SK-N-SH (cell line): Measurements from ENCODE around the gene LIPG. TPM values are rescaled to one million over a fixed set of nuclear protein-coding genes. Genes with fewer than 3 reads are reported as not detected.

ENCODE experiments used
- CTCF ChIA-PET: fragments of 300-600, 350-600 bp; formaldehyde crosslinking; extraction: SDS; loops from one replicate; lab custom pipeline; 2021; lab: Yijun Ruan, JAX
- POLR2A ChIA-PET: fragments of 350-600 bp; sonication (Branson Sonifier 250); formaldehyde crosslinking; extraction: SDS; loops from one replicate; lab custom pipeline; 2020; ENCODE audit warnings: antibody characterized with exemption, inconsistent platforms; lab: Yijun Ruan, JAX
- DNase-seq: peaks from one replicate; pipeline ENCODE4 v3.0.0; 2012
- H2AFZ ChIP-seq: fragments of 200-600 bp; sonication (generic); 2 replicates; pipeline ENCODE4 v1.8.1; 2016; ENCODE audit warnings: antibody characterized with exemption, mild to moderate bottlenecking, low read depth
- H3F3A ChIP-seq: fragments of 200-600 bp; sonication (generic); replicated peaks from 2 replicates; pipeline ENCODE3; 2016; ENCODE audit warnings: antibody characterized with exemption, mild to moderate bottlenecking; ENCODE audit not compliant: insufficient read depth
- H3K27ac ChIP-seq, 2 experiments: fragments of 200-500 bp in 1 of 2; fragments of 200-600 bp in 1 of 2; sonication (Bioruptor generic) in 1 of 2; sonication (generic), shearing (Covaris generic) in 1 of 2; 2 replicates each; pipeline versions ENCODE4 v1.5.1 to v1.6.1; 2014 to 2016; ENCODE audit warnings: low read depth in 2 of 2, inconsistent platforms in 1 of 2, low read length in 1 of 2, mild to moderate bottlenecking in 1 of 2, mixed read lengths in 1 of 2
- H3K27me3 ChIP-seq: fragments of 200-600 bp; sonication (generic), shearing (Covaris generic); 2 replicates; pipeline ENCODE4 v1.6.1; 2016; ENCODE audit warnings: mixed run types; ENCODE audit not compliant: insufficient read depth
- H3K36me3 ChIP-seq, 2 experiments: fragments of 200-500 bp in 1 of 2; fragments of 200-600 bp in 1 of 2; sonication (Bioruptor generic) in 1 of 2; sonication (generic) in 1 of 2; replicated peaks in 1 of 2; 2 replicates each; pipeline versions ENCODE3 to v1.5.1; 2014 to 2016; ENCODE audit warnings: low read length in 1 of 2, mild to moderate bottlenecking in 1 of 2; ENCODE audit not compliant: insufficient read depth in 2 of 2, control insufficient read depth in 1 of 2
- H3K4me1 ChIP-seq, 2 experiments: fragments of 200-500 bp in 1 of 2; fragments of 200-600 bp in 1 of 2; sonication (Bioruptor generic) in 1 of 2; sonication (generic), shearing (Covaris generic) in 1 of 2; 2 replicates each; pipeline versions ENCODE4 v1.5.1 to v1.6.1; 2014 to 2016; ENCODE audit warnings: low read depth in 1 of 2, low read length in 1 of 2, mixed run types in 1 of 2; ENCODE audit not compliant: insufficient read depth in 2 of 2, control insufficient read depth in 1 of 2
- H3K4me2 ChIP-seq: fragments of 200-600 bp; sonication (generic), shearing (Covaris generic); 2 replicates; pipeline ENCODE4 v1.6.1; 2017; ENCODE audit warnings: mixed run types
- H3K4me3 ChIP-seq, 2 experiments: fragments of 200-500 bp in 1 of 2; fragments of 200-600 bp in 1 of 2; sonication (Bioruptor generic) in 1 of 2; sonication (generic), shearing (Covaris generic) in 1 of 2; 2 replicates each; pipeline versions ENCODE4 v1.5.1 to v1.8.1; 2014 to 2016; ENCODE audit warnings: low read depth in 2 of 2, inconsistent platforms in 1 of 2, low read length in 1 of 2, mild to moderate bottlenecking in 1 of 2, mixed read lengths in 1 of 2, moderate library complexity in 1 of 2
- H3K79me2 ChIP-seq: fragments of 200-600 bp; sonication (generic); 2 replicates; pipeline ENCODE4 v1.8.1; 2017; ENCODE audit warnings: mild to moderate bottlenecking; ENCODE audit not compliant: insufficient read depth
- H3K9ac ChIP-seq: fragments of 200-600 bp; sonication (generic); 2 replicates; pipeline ENCODE4 v1.6.1; 2017; ENCODE audit warnings: mixed run types
- H3K9me2 ChIP-seq: fragments of 200-600 bp; sonication (generic); 2 replicates; pipeline ENCODE4 v1.6.1; 2017; ENCODE audit warnings: mixed run types
- H3K9me3 ChIP-seq: fragments of 200-600 bp; sonication (generic); 2 replicates; pipeline ENCODE4 v1.6.1; 2017; ENCODE audit warnings: mixed run types, mild to moderate bottlenecking, moderate library complexity
- H4K20me1 ChIP-seq: fragments of 200-600 bp; sonication (generic); 2 replicates; pipeline ENCODE4 v1.6.1; 2017; ENCODE audit warnings: mild to moderate bottlenecking, mixed run types; ENCODE audit not compliant: insufficient read depth
- CTCF ChIP-seq: fragments of 200-600 bp; sonication (generic); IDR thresholded peaks from 2 replicates; pipeline ENCODE4 v1.6.1; 2017; ENCODE audit warnings: antibody characterized with exemption, mild to moderate bottlenecking, moderate library complexity
- ELF1 ChIP-seq: IDR thresholded peaks from 2 replicates; pipeline ENCODE4 v1.4.0; 2012
- FOSL2 ChIP-seq: IDR thresholded peaks from 2 replicates; pipeline ENCODE4 v1.4.0; 2012; ENCODE audit warnings: low read depth, mild to moderate bottlenecking, moderate library complexity, borderline replicate concordance
- FOXJ3 ChIP-seq: sonication (generic); formaldehyde crosslinking; IDR thresholded peaks from 2 replicates; pipeline ENCODE4 v1.5.1; 2020; ENCODE audit warnings: mild to moderate bottlenecking, missing genetic modification reagents
- IRF3 ChIP-seq: fragments of 150-350 bp; IDR thresholded peaks from 2 replicates; pipeline ENCODE4 v1.6.1; 2016; ENCODE audit warnings: mild to moderate bottlenecking, low read depth, low read length
- JUND ChIP-seq: IDR thresholded peaks from 2 replicates; pipeline ENCODE4 v1.4.0; 2012
- PBX3 ChIP-seq: IDR thresholded peaks from 2 replicates; pipeline ENCODE4; 2012
- RCOR1 ChIP-seq: fragments of 150-350 bp; IDR thresholded peaks from 2 replicates; pipeline ENCODE4 v1.6.1; 2017; ENCODE audit warnings: antibody characterized with exemption, low read length
- TCF12 ChIP-seq: IDR thresholded peaks from 2 replicates; pipeline ENCODE4 v1.4.0; 2012
- TEAD4 ChIP-seq: IDR thresholded peaks from 2 replicates; pipeline ENCODE4 v1.4.0; 2012; ENCODE audit warnings: mild to moderate bottlenecking, borderline replicate concordance; ENCODE audit not compliant: insufficient read depth
- WGBS: methylation state at CpG from one replicate; pipeline ENCODE4 v1.1.6; 2017; ENCODE audit warnings: low lambda C conversion rate; 5-methylcytosine and 5-hydroxymethylcytosine counted together
- polyA plus RNA-seq, 3 experiments: library from polyadenylated mRNA; depleted of rRNA; stranded (reverse); fragments of >200 nt; gene quantifications; 2 replicates each; pipeline ENCODE4 v1.2.3, GENCODE V29; 2012

LIPG gene
- polyA plus RNA-seq, 1 of the 3 experiments (the other 2 are of a cell fraction) = 3.2 TPM

GRCh38 chr18:49647496-49648168 lies 85.8 kb downstream of the LIPG start:
- no peaks in the 10 kb centered on the region for H3K9me3 ChIP-seq
- DNase-seq = no peak
- WGBS = 46% methylated on average over 8 of the region's 8 CpGs
- no peak overlapping the region for H3K4me3 ChIP-seq
- no peak overlapping the region for H2AFZ ChIP-seq
- peaks cover 0 to 13% of the 10 kb centered on the region in 2 experiments; a peak in 2 of 4 replicates for H3K4me1 ChIP-seq
- CTCF ChIA-PET = interaction anchor here (0.8 kb wide), 1 partner anchor 530 kb away, joined by 3 read pairs; no protein-coding TSS in a partner anchor
- H3F3A ChIP-seq = no peaks in the 10 kb centered on the region
- H3K4me2 ChIP-seq = no peak overlapping the region; the same call in 1 of the 2 replicates
- no peak overlapping the region for H3K9ac ChIP-seq
- H3K9me2 ChIP-seq = no peaks in the 10 kb centered on the region
- peak overlapping the region in 1 of 2 experiments; percentile 38; a peak in 1 of 4 replicates for H3K27ac ChIP-seq
- H3K36me3 ChIP-seq = no peaks in the 10 kb centered on the region
- no peaks in the 10 kb centered on the region for H3K79me2 ChIP-seq
- POLR2A ChIA-PET = no interaction called here
- TF ChIP-seq TCF12 (peak; percentile 73), FOXJ3 (CRISPR knock-in tag) (no peak), FOSL2 (peak; percentile 67; the same call in 1 of the 2 replicates), JUND (peak; percentile 67), PBX3 (peak; percentile 67), CTCF (no peak)
- no peaks in the 10 kb centered on the region for H3K27me3 ChIP-seq
- no peaks in the 10 kb centered on the region for H4K20me1 ChIP-seq

- CTCF ChIA-PET = interaction anchor here (0.8 kb wide), 1 partner anchor 530 kb away, joined by 3 read pairs; no protein-coding TSS in a partner anchor
- H3K4me2 ChIP-seq = no peak overlapping the region
- POLR2A ChIA-PET = no interaction called here
Measured at GRCh38 chr18:49648326-49648725, 86.5 kb downstream of the LIPG start.

More at GRCh38 chr18:49648326-49648725, 86.5 kb downstream of the LIPG start:
- H3K9me2 ChIP-seq = no peaks in the 10 kb centered on the region
- DNase-seq = no peak
- no peaks in the 10 kb centered on the region for H3K9me3 ChIP-seq
- H3K27ac ChIP-seq = peak overlapping the region in 1 of 2 experiments; percentile 38; a peak in 1 of 4 replicates
- TF ChIP-seq RCOR1 (no peak), ELF1 (no peak), IRF3 (no peak), TEAD4 (no peak)
- no peak overlapping the region for H3K9ac ChIP-seq
- H3F3A ChIP-seq = no peaks in the 10 kb centered on the region
- no peaks in the 10 kb centered on the region for H4K20me1 ChIP-seq
- no peaks in the 10 kb centered on the region for H3K79me2 ChIP-seq
- 94% methylated on average over 5 of the region's 5 CpGs for WGBS
- no peak overlapping the region for H3K4me3 ChIP-seq
- H3K4me1 ChIP-seq = peaks cover 0 to 13% of the 10 kb centered on the region in 2 experiments; a peak in 2 of 4 replicates
- no peak overlapping the region for H2AFZ ChIP-seq
- H3K27me3 ChIP-seq = no peaks in the 10 kb centered on the region
- no peaks in the 10 kb centered on the region for H3K36me3 ChIP-seq

Other genes starting within 250 kb of the LIPG start
- gene DYM, start 101.4 kb upstream of the LIPG start, polyA plus RNA-seq (2012; rRNA removed) = 12.8 and 16.3 TPM in 2 replicates
- 28.7 and 29.4 TPM in 2 replicates for gene C18orf32, start 74.8 kb upstream of the LIPG start, polyA plus RNA-seq (2012; rRNA removed)
- 4,998 and 5,578 TPM in 2 replicates for gene RPL17, start 69.6 kb upstream of the LIPG start, polyA plus RNA-seq (2012; rRNA removed)